Right ventricle myocardium superior (tissue), 1 donor: ENCODE measurements around the gene RIMS4. TPM values are rescaled to one million over a fixed set of nuclear protein-coding genes. Genes with fewer than 3 reads are reported as not detected.
A peak's percentile ranks its signal among the peaks of the same experiment; 100 is the strongest.

ENCODE experiments used
- ATAC-seq: fragments of 200-7000 bp; cut with Tn5 transposase; one replicate; pipeline ENCODE4 v1.9.1; 2020; ENCODE audit warnings: mild to moderate bottlenecking; ENCODE audit not compliant: poor library complexity
- DNase-seq: peaks from one replicate; pipeline ENCODE4 v3.0.0-alpha.2; 2020
- intact Hi-C: fragments of 100-400 bp; cut with DNase I; formaldehyde crosslinking; loops from one replicate; pipeline ENCODE4 v1.11.2; 2022
- total RNA-seq: library from RNA; stranded (reverse); fragmentation: NEBNext Ultra II Directional; extraction: Animal tissue kit (Norgen Biotek cat#: 25700); gene quantifications from one replicate; pipeline ENCODE4 v1.2.1, GENCODE V29; 2021
- donor health status: DM: no; HTN: yes; CAD: no; lungs with severe emphysema.

Gene RIMS4
- total RNA-seq, 1 donor from 2014 or later = 0.13 TPM

DNA sequence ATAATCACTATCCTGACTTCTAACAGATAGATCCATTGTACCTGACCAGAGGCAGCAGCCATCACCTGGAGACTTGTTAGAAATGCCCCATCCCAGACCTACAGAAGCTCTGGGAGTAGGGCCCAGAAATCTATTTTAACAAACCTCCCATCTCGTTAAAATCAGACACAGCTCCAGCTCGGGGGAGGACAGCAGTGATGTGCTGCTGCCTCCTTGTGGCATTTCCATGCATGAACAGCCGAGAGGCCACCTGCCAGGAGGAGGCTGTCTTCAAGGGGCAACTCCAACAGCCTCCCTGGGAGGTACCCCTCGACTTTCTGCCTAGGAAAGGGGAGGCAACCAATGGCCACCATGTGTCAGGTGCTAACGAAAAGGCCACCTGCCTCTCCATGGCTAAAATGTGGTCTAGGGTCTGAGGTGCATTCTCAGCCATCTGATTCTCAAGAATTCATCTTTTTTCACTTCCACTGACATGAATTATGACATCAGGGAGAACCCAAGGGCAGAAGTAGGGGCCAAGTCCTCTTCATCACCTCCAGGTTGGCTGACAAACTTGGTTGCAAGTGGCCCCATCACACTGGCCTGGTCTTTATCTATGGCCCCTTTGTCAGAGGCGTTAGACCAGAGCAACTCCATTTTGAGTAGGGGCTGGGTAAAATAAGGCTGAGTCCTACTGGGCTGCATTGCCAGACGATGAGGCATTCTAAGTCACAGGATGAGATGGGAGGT is 76.8 kb downstream of the RIMS4 start:
- peak; percentile 59 for ATAC-seq
- intact Hi-C loops = loop anchor here (1.0 kb wide), 1 partner anchor 48 kb away; no protein-coding TSS in a partner anchor
- DNase-seq = peak; percentile 76

- no peak for ATAC-seq
- intact Hi-C loops = no loop called here
- DNase-seq = no peak
Measured at GRCh38 chr20:44732327-44732726, 78.0 kb downstream of the RIMS4 start.

- DNase-seq = no peak
- peak; percentile 5 for ATAC-seq
- intact Hi-C loops = no loop called here
Measured at GRCh38 chr20:44731657-44732056, 78.7 kb downstream of the RIMS4 start.

DNA sequence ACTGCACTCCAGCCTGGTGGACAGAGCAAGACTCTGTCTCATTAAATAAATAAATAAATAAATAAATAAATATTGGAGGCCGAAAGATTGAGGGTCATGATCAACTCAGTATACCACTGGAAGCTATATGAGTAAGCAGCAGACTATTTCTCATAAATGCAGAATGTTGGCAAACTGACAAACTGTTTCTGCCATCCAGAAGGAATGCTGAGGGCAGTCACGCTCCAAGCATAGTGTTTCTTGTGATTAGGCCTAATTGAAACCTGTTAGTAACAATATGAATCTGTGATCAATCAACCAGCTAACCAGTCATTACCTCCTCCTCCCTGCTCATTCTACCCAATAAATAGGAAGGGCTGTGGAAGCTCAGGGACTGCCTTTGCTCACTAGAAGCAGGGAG is 79.9 kb downstream of the RIMS4 start:
- DNase-seq (no peak), ATAC-seq (no peak)
- intact Hi-C loops = no loop called here

DNA sequence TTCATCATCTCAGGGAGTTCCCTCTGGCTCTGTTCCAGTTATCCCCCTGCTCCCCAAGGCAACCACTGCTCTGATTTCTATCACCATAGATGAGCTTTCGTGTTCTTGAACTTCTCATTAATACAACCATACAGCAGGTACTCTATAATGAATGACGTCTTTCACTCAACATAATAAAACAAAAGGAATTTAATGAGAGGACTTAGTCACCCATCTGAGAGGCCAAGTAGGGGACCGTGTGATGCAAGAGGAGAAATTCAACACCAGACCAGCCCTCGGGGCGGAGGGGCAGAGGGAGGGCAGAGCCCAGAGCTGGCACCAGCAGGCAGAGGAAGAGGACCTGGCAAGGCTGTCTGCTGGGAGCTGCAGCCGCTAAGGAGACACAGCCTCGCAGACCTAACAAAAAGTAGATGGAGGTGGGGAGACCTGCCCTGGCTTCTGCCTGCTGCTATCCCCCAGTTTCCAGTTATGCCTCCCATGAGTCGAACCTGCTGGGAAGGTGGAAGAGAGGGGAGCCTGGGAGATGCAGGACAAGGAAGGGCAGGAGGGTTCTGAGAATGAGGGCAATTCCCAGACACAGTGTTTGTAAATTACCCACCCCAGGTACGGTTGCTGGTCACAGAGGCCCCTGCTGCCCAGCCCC is 81.4 kb downstream of the RIMS4 start:
- intact Hi-C loops = no loop called here
- DNase-seq (peak; percentile 76), ATAC-seq (peak; percentile 84)

DNA sequence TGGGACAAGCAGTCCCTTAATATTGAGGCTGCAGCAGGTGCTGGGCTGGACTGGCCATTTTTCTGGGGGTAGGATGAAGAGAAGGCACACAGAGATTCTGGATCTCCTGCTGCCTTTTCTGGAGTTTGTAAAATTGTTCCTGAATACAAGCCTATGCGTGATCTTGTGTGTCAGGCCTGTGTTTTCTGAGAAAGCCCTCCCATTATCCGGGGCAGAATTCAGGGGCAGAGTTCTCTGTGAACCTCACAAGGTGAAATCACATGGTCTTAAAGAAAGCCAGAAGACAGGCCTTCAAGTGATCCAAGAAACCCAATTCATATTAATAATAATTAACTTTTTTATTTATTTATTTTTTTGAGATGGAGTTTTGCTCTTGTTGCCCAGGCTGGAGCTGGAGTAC is 82.7 kb downstream of the RIMS4 start:
- ATAC-seq (no peak), DNase-seq (no peak)
- intact Hi-C loops = no loop called here

- no peak for ATAC-seq
- intact Hi-C loops = no loop called here
- no peak for DNase-seq
Measured at GRCh38 chr20:44727039-44727438, 83.3 kb downstream of the RIMS4 start.

- DNase-seq (no peak), ATAC-seq (no peak)
- intact Hi-C loops = no loop called here
Measured at GRCh38 chr20:44725837-44726236, 84.5 kb downstream of the RIMS4 start.

DNA sequence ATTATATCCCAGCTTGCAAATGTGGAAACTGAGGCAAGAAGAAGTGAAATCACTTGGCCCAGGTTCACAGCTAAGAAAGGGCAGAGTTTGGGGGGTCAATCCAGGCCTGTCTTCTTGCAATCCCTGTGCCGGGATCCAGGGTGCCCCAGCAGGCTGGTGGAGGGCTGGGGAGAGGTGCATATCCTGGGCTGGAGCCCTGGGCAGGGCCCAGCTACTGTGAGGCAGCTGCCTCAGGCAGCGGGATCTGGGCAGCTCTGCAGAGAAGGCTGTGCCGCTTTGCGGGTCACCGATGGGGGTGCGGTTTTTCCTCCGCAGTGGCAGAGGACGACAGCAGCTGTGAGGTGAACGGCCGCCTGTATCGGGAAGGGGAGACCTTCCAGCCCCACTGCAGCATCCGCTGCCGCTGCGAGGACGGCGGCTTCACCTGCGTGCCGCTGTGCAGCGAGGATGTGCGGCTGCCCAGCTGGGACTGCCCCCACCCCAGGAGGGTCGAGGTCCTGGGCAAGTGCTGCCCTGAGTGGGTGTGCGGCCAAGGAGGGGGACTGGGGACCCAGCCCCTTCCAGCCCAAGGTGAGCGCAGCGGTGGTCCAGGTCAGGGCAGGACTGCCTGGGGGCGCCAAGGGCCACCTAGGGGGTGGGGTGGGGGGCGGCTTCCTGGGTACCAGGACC is 85.8 kb downstream of the RIMS4 start:
- intact Hi-C loops = no loop called here
- DNase-seq = no peak
- ATAC-seq = no peak

DNA sequence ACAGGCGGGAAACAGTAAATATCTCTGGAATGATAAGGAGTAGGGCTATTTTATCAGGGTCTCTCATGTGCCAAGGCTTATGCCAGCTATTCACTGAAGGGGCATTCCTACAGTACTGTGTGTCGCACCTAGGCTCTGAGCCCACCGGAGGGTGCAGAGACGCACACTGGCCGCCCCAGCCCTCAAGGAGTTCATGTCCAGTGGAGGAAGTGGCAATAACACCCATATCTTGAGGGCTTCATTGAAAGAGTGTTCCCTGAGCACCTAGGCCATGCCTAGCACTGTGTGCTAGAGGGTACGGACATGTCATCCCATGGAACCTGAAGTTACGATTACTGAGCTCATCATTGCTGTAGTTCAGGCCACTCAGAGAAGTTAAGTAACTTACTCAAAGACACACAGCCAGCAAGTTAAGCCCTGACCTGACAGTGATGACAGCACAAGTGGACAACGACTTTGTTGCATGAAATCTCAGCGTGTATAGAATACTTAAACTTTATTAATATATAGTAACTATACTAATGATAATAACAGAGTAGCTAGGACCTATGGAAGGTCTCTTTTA is 86.5 kb downstream of the RIMS4 start:
- no peak for DNase-seq
- intact Hi-C loops = no loop called here
- no peak for ATAC-seq

DNA sequence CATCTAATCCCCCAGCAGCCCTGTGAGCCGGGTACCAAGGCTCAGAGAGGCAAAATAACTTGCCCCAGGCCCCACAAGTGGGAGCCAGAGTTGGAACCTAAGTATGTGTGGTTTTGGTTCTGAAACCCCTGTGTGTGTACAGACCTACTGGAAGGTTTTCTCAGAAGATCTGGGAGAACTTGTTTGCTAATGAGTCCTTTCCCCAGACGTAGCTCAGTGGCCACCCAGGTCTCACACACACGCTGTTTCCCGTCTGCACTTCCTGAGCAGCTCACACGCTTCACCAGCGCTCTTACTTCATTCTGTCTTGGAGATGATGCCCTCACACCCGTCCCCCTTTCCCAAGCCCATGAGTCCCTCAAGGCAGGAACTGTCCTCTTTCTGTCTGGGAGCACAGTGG is 87.0 kb downstream of the RIMS4 start:
- intact Hi-C loops = no loop called here
- no peak for ATAC-seq
- DNase-seq = no peak

DNA sequence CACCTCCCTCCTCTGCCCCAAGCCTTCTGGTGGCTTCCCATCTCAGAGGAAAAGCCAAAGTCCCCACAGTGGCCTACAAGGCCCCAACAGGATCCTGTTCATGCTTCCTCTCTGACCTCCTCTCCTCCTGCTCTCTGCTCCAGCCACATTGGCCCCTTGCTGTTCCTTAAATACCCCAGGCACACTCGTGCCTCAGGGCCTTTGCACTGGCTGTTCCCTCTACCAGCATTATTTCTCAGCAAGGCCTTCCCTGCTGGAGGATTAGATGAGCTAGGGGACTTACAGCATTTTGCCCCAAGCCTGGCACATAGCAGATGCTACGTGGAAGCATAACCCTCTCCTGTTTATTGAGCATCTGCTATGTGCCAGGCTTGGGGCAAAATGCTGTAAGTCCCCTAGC is 87.4 kb downstream of the RIMS4 start:
- DNase-seq = no peak
- intact Hi-C loops = no loop called here
- no peak for ATAC-seq

- DNase-seq (no peak), ATAC-seq (no peak)
- intact Hi-C loops = no loop called here
Measured at GRCh38 chr20:44721785-44722054, 88.6 kb downstream of the RIMS4 start.

GRCh38 chr20:44720997-44721784 is 89.2 kb downstream of the RIMS4 start:
- intact Hi-C loops = no loop called here
- DNase-seq (no peak), ATAC-seq (peak; percentile 62)

DNA sequence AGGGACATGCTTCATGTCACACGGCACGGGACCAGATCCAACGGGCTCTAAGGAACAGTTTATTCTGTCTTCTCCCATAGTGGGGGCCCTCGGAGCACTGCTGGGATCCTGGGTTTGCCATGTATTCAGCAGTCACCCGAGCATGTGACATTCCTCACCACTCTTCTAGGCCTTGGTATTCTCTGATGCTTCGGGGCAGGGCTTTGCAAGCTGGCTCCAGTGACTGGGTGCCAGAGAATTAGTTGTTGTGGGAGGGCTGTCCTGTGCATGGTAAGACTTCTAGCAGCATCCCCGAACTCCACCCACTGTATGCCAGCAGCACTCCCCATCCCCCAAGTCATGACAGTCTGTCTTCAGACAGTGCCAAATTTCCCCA is 89.7 kb downstream of the RIMS4 start:
- intact Hi-C loops = no loop called here
- DNase-seq (no peak), ATAC-seq (peak; percentile 42)

DNA sequence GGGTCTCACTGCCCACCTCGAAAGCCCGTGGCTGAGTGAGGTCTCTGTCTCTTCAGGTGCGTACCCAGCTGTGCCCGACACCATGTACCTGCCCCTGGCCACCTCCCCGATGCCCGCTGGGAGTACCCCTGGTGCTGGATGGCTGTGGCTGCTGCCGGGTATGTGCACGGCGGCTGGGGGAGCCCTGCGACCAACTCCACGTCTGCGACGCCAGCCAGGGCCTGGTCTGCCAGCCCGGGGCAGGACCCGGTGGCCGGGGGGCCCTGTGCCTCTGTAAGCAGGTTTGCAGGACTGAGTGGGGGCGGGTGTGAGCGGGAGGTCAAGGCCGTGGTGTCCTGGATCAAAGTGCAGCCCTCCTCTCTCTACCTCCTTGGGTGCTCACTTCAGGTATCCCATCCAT is 90.5 kb downstream of the RIMS4 start:
- DNase-seq (no peak), ATAC-seq (no peak)
- intact Hi-C loops = no loop called here

DNA sequence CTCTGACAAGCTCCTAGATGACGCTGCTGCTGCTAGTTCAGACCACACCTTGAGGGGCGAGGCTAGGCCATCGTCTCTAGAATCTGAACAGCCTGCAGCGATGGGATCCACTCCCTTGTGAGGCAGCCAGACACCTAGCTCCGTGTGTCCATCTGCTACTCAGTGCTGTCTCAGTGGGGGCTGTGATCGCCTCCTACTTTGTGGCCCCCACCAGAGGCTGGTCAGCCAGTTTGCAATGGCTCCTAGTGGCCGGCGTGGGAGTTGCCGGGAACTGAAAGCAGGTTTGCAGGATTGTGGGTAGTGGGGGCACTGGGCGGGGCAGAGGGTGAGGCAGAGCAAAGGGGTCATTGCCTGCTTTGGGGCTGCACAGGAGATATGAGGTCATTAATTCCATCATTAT is 92.4 kb downstream of the RIMS4 start:
- intact Hi-C loops = no loop called here
- ATAC-seq = no peak

GRCh38 chr20:44716309-44717106 is 93.8 kb downstream of the RIMS4 start:
- ATAC-seq = no peak
- intact Hi-C loops = no loop called here
- DNase-seq = no peak

More for the DNA sequence above, 92.4 kb downstream of the RIMS4 start:
- DNase-seq = no peak
